ENCODE results near the gene DDX20. TPM values are rescaled to one million over a fixed set of nuclear protein-coding genes. Genes with fewer than 3 reads are reported as not detected.
A peak's percentile ranks its signal among the peaks of the same experiment; 100 is the strongest.

DDX20 gene
- total and polyA plus RNA-seq, 2 experiments from 2014 or later, result 11.5 to 24.2 TPM

GRCh38 chr1:111751906-111752575 lies 3.7 kb upstream of the DDX20 start:
- Histone ChIP-seq H3K36me3 (ENCODE audit: low read depth) (no peaks in the 10 kb centered on the region), H3K4me3 (no peak overlapping the region), H2AFZ (no peak overlapping the region), H3K27me3 (replicated peaks; ENCODE audit: insufficient read depth) (no peaks in the 10 kb centered on the region), H3K27ac (no peak overlapping the region), H3K4me2 (ENCODE audit: unreplicated experiment) (no peak overlapping the region), H3K9ac (no peak overlapping the region), H3K79me2 (ENCODE audit: insufficient read depth) (peaks cover 10% of the 10 kb centered on the region), H3K4me1 (ENCODE audit: insufficient read depth) (peaks cover 6% of the 10 kb centered on the region), H3K9me3 (ENCODE audit: low read depth) (no peaks in the 10 kb centered on the region), H3F3A (ENCODE audit: insufficient read depth) (peaks cover 7% of the 10 kb centered on the region), H4K20me1 (ENCODE audit: insufficient read depth) (no peaks in the 10 kb centered on the region), H3K9me2 (ENCODE audit: insufficient read depth) (no peaks in the 10 kb centered on the region)
- in situ Hi-C loops (cut with MboI), result loop anchor here (10.0 to 25.0 kb wide), 2 partner anchors 277 to 540 kb away; partner anchors contain the start of genes C1orf162 and DENND2D
- WGBS, 2 experiments (ENCODE audit: low coverage in 1 of 2, low lambda C conversion rate in 2 of 2, missing lambda C conversion rate in 2 of 2), result 23 to 27% methylated on average over 2 of the region's 2 CpGs
- TF ChIP-seq EZH2 (IDR thresholded peaks at IDR 0.05; ENCODE audit: insufficient read depth, poor library complexity, severe bottlenecking) (no peak), EZH2phosphoT487 (IDR thresholded peaks at IDR 0.05; ENCODE audit: insufficient read depth, low read depth) (no peak)
- no peak for DNase-seq

- Histone ChIP-seq H3K27me3 (replicated peaks; ENCODE audit: insufficient read depth) (no peaks in the 10 kb centered on the region), H3K36me3 (ENCODE audit: low read depth) (peaks cover 10% of the 10 kb centered on the region; the same call in 1 of the 2 replicates), H3K9me3 (ENCODE audit: low read depth) (no peaks in the 10 kb centered on the region), H3K9me2 (ENCODE audit: insufficient read depth) (no peaks in the 10 kb centered on the region), H2AFZ (peak overlapping the region; percentile 98), H3F3A (ENCODE audit: insufficient read depth) (no peaks in the 10 kb centered on the region), H3K4me1 (ENCODE audit: insufficient read depth) (peaks cover 6% of the 10 kb centered on the region; the same call in 1 of the 2 replicates), H3K4me2 (ENCODE audit: unreplicated experiment) (peak overlapping the region; percentile 95), H3K9ac (peak overlapping the region; percentile 93), H4K20me1 (ENCODE audit: insufficient read depth) (no peaks in the 10 kb centered on the region), H3K79me2 (ENCODE audit: insufficient read depth) (peaks cover 35% of the 10 kb centered on the region), H3K4me3 (peak overlapping the region; percentile 94), H3K27ac (peak overlapping the region; percentile 94)
- DNase-seq, result peak; percentile 73
- TF ChIP-seq EZH2 (IDR thresholded peaks at IDR 0.05; ENCODE audit: insufficient read depth, poor library complexity, severe bottlenecking) (no peak), EZH2phosphoT487 (IDR thresholded peaks at IDR 0.05; ENCODE audit: insufficient read depth, low read depth) (no peak)
- in situ Hi-C loops (cut with MboI), result loop anchor here (10.0 to 25.0 kb wide), 2 partner anchors 280 to 543 kb away; partner anchors contain the start of genes C1orf162 and DENND2D
- WGBS, 2 experiments (ENCODE audit: low coverage in 1 of 2, low lambda C conversion rate in 2 of 2, missing lambda C conversion rate in 2 of 2), result 1 to 2% methylated on average over 12 of the region's 12 CpGs
These were observed 744 bp upstream of the DDX20 start for GRCh38 chr1:111754984-111755330.

- TF ChIP-seq EZH2phosphoT487 (IDR thresholded peaks at IDR 0.05; ENCODE audit: insufficient read depth, low read depth), result no peak
- no peak for TF ChIP-seq EZH2 (IDR thresholded peaks at IDR 0.05; ENCODE audit: insufficient read depth, poor library complexity, severe bottlenecking)
- H3K4me3 ChIP-seq, result peak overlapping the region; percentile 94
- H3K79me2 ChIP-seq (ENCODE audit: insufficient read depth), result peaks cover 38% of the 10 kb centered on the region
- peak overlapping the region; percentile 93 for H3K9ac ChIP-seq
- peak overlapping the region; percentile 94 for H3K27ac ChIP-seq
- no peaks in the 10 kb centered on the region for H3K9me2 ChIP-seq (ENCODE audit: insufficient read depth)
- H3K36me3 ChIP-seq (ENCODE audit: low read depth), result peaks cover 22% of the 10 kb centered on the region
- no peaks in the 10 kb centered on the region for H3F3A ChIP-seq (ENCODE audit: insufficient read depth)
- no peak for DNase-seq
- peak overlapping the region; percentile 95 for H3K4me2 ChIP-seq (ENCODE audit: unreplicated experiment)
- peak overlapping the region; percentile 98 for H2AFZ ChIP-seq
- no peaks in the 10 kb centered on the region for H3K27me3 ChIP-seq (replicated peaks; ENCODE audit: insufficient read depth)
- no peaks in the 10 kb centered on the region for H4K20me1 ChIP-seq (ENCODE audit: insufficient read depth)
- WGBS, 2 experiments (ENCODE audit: low coverage in 1 of 2, low lambda C conversion rate in 2 of 2, missing lambda C conversion rate in 2 of 2), result 1 to 3% methylated on average over 23 to 35 of the region's 35 CpGs
- H3K4me1 ChIP-seq (ENCODE audit: insufficient read depth), result peaks cover 6% of the 10 kb centered on the region; the same call in 1 of the 2 replicates
- no peaks in the 10 kb centered on the region for H3K9me3 ChIP-seq (ENCODE audit: low read depth)
- in situ Hi-C loops (cut with MboI), result loop anchor here (10.0 to 25.0 kb wide), 2 partner anchors 281 to 544 kb away; partner anchors contain the start of genes C1orf162 and DENND2D
These were observed 418 bp downstream of the DDX20 start for GRCh38 chr1:111756124-111756513.

- DNase-seq, result peak; percentile 22
These were observed 2.7 kb downstream of the DDX20 start for GRCh38 chr1:111758373-111758772.

More at GRCh38 chr1:111758373-111758772, 2.7 kb downstream of the DDX20 start:
- Histone ChIP-seq H3K9ac (no peak overlapping the region), H2AFZ (no peak overlapping the region), H3K27me3 (replicated peaks; ENCODE audit: insufficient read depth) (no peaks in the 10 kb centered on the region), H3K4me2 (ENCODE audit: unreplicated experiment) (no peak overlapping the region), H3K9me3 (ENCODE audit: low read depth) (no peaks in the 10 kb centered on the region), H3K4me3 (no peak overlapping the region), H4K20me1 (ENCODE audit: insufficient read depth) (no peaks in the 10 kb centered on the region), H3K4me1 (ENCODE audit: insufficient read depth) (peaks cover 16% of the 10 kb centered on the region; the same call in 1 of the 2 replicates), H3K27ac (no peak overlapping the region), H3F3A (ENCODE audit: insufficient read depth) (no peaks in the 10 kb centered on the region), H3K36me3 (ENCODE audit: low read depth) (peaks cover 42% of the 10 kb centered on the region), H3K79me2 (ENCODE audit: insufficient read depth) (peaks cover 38% of the 10 kb centered on the region), H3K9me2 (ENCODE audit: insufficient read depth) (no peaks in the 10 kb centered on the region)
- WGBS, 2 experiments (ENCODE audit: low coverage in 1 of 2, low lambda C conversion rate in 2 of 2, missing lambda C conversion rate in 2 of 2), result 96 to 99% methylated on average over 2 of the region's 2 CpGs
- in situ Hi-C loops (cut with MboI), result loop anchor here (10.0 to 25.0 kb wide), 2 partner anchors 284 to 546 kb away; partner anchors contain the start of genes C1orf162 and DENND2D
- TF ChIP-seq EZH2 (IDR thresholded peaks at IDR 0.05; ENCODE audit: insufficient read depth, poor library complexity, severe bottlenecking) (no peak), EZH2phosphoT487 (IDR thresholded peaks at IDR 0.05; ENCODE audit: insufficient read depth, low read depth) (no peak)
